Central memory CD8-positive, alpha-beta T cell (primary cell): ENCODE measurements around the gene CTLA4.
A peak's percentile ranks its signal among the peaks of the same experiment; 100 is the strongest.
"Not testable (repeated sequence)": the region's sequence is repeated elsewhere in the genome, so short reads cannot be mapped to it uniquely, and the experiment has no call there.

Source experiments
- ATAC-seq: fragments of 150-1000 bp; cut with Tn5 transposase; replicated peaks from 2 replicates; pipeline ENCODE4 v1.10.0; 2022; ENCODE audit warnings: mild to moderate bottlenecking, moderate FRiP score, moderate number of reproducible peaks; ENCODE audit not compliant: poor library complexity, severe bottlenecking; ENCODE audit errors: extremely low read depth
- DNase-seq, 2 donors: peaks; one replicate each; pipeline ENCODE4 v3.0.0; 2021; ENCODE audit warnings: low spot score in 2 of 2
- H3K27ac Mint-ChIP-seq: one replicate; pipeline ENCODE4 v1.8.0; 2022; ENCODE audit warnings: low read depth, mild to moderate bottlenecking, moderate library complexity, mixed read lengths
- H3K27me3 Mint-ChIP-seq: one replicate; pipeline ENCODE4 v1.8.0; 2022; ENCODE audit warnings: mixed read lengths
- H3K36me3 Mint-ChIP-seq: one replicate; pipeline ENCODE4 v1.8.0; 2022; ENCODE audit warnings: mild to moderate bottlenecking, moderate library complexity, mixed read lengths; ENCODE audit not compliant: insufficient read depth
- H3K4me1 Mint-ChIP-seq: one replicate; pipeline ENCODE4 v1.8.0; 2022; ENCODE audit warnings: mixed read lengths
- H3K4me3 Mint-ChIP-seq: one replicate; pipeline ENCODE4 v1.8.0; 2022; ENCODE audit warnings: mild to moderate bottlenecking, moderate library complexity, mixed read lengths
- H3K9me3 Mint-ChIP-seq: one replicate; pipeline ENCODE4 v1.8.0; 2022; ENCODE audit warnings: mixed read lengths

Gene CTLA4

GRCh38 chr2:203861607-203862006, 6.0 kb upstream of the CTLA4 start:
- no peak for DNase-seq
- no peaks in the 10 kb centered on the region for H3K27me3 Mint-ChIP-seq
- no peak overlapping the region for H3K4me3 Mint-ChIP-seq
- no peak overlapping the region for H3K27ac Mint-ChIP-seq
- H3K9me3 Mint-ChIP-seq: no peaks in the 10 kb centered on the region
- ATAC-seq: no peak
- H3K4me1 Mint-ChIP-seq: peaks cover 15% of the 10 kb centered on the region
- peaks cover 2% of the 10 kb centered on the region for H3K36me3 Mint-ChIP-seq

- Mint-ChIP-seq H3K9me3 (no peaks in the 10 kb centered on the region), H3K4me3 (peak overlapping the region; percentile 65), H3K36me3 (peaks cover 16% of the 10 kb centered on the region), H3K27ac (peak overlapping the region; percentile 86), H3K4me1 (peaks cover 45% of the 10 kb centered on the region), H3K27me3 (no peaks in the 10 kb centered on the region)
- DNase-seq (peak; percentile 27 to 45), ATAC-seq (peak; percentile 84)
Measured at GRCh38 chr2:203869223-203870042, 1.9 kb downstream of the CTLA4 start.

GRCh38 chr2:203870481-203870880, 2.9 kb downstream of the CTLA4 start:
- DNase-seq: no peak
- H3K36me3 Mint-ChIP-seq: peaks cover 21% of the 10 kb centered on the region
- no peaks in the 10 kb centered on the region for H3K27me3 Mint-ChIP-seq
- no peak for ATAC-seq
- H3K27ac Mint-ChIP-seq: peak overlapping the region; percentile 86
- peak overlapping the region; percentile 65 for H3K4me3 Mint-ChIP-seq
- peaks cover 53% of the 10 kb centered on the region for H3K4me1 Mint-ChIP-seq
- H3K9me3 Mint-ChIP-seq: no peaks in the 10 kb centered on the region

GRCh38 chr2:203870941-203871340, 3.4 kb downstream of the CTLA4 start:
- peaks cover 21% of the 10 kb centered on the region for H3K36me3 Mint-ChIP-seq

GRCh38 chr2:203871371-203871983, 3.9 kb downstream of the CTLA4 start:
- Mint-ChIP-seq H3K9me3 (no peaks in the 10 kb centered on the region), H3K4me3 (peak overlapping the region; percentile 31), H3K27ac (peak overlapping the region; percentile 60), H3K27me3 (no peaks in the 10 kb centered on the region), H3K4me1 (peaks cover 61% of the 10 kb centered on the region), H3K36me3 (peaks cover 21% of the 10 kb centered on the region)
- ATAC-seq (peak; percentile 8), DNase-seq (no peak)

More at GRCh38 chr2:203870941-203871340, 3.4 kb downstream of the CTLA4 start:
- H3K4me1 Mint-ChIP-seq: peaks cover 58% of the 10 kb centered on the region
- no peaks in the 10 kb centered on the region for H3K27me3 Mint-ChIP-seq
- DNase-seq (no peak), ATAC-seq (no peak)
- H3K9me3 Mint-ChIP-seq: no peaks in the 10 kb centered on the region
- peak overlapping the region; percentile 31 for H3K4me3 Mint-ChIP-seq
- H3K27ac Mint-ChIP-seq: peak overlapping the region; percentile 60

GRCh38 chr2:203873461-203873860, 5.9 kb downstream of the CTLA4 start:
- H3K27ac Mint-ChIP-seq: no peak overlapping the region
- no peak overlapping the region for H3K4me3 Mint-ChIP-seq
- peaks cover 51% of the 10 kb centered on the region for H3K4me1 Mint-ChIP-seq
- no peak for DNase-seq
- H3K27me3 Mint-ChIP-seq: no peaks in the 10 kb centered on the region
- H3K9me3 Mint-ChIP-seq: no peaks in the 10 kb centered on the region
- peaks cover 18% of the 10 kb centered on the region for H3K36me3 Mint-ChIP-seq
- ATAC-seq: no peak

GRCh38 chr2:203873921-203874631, 6.5 kb downstream of the CTLA4 start:
- no peaks in the 10 kb centered on the region for H3K9me3 Mint-ChIP-seq
- peaks cover 48% of the 10 kb centered on the region for H3K4me1 Mint-ChIP-seq
- DNase-seq (no peak), ATAC-seq (no peak)
- H3K27me3 Mint-ChIP-seq: no peaks in the 10 kb centered on the region
- peak overlapping the region; percentile 43 for H3K27ac Mint-ChIP-seq
- peaks cover 18% of the 10 kb centered on the region for H3K36me3 Mint-ChIP-seq
- no peak overlapping the region for H3K4me3 Mint-ChIP-seq

- H3K27me3 Mint-ChIP-seq: no peaks in the 10 kb centered on the region
- ATAC-seq (no peak), DNase-seq (no peak)
- no peak overlapping the region for H3K4me3 Mint-ChIP-seq
- H3K4me1 Mint-ChIP-seq: peaks cover 35% of the 10 kb centered on the region
- H3K27ac Mint-ChIP-seq: peak overlapping the region; percentile 43
- H3K36me3 Mint-ChIP-seq: peaks cover 10% of the 10 kb centered on the region
- H3K9me3 Mint-ChIP-seq: no peaks in the 10 kb centered on the region
Measured at GRCh38 chr2:203875471-203875870, 7.9 kb downstream of the CTLA4 start.

- no peaks in the 10 kb centered on the region for H3K9me3 Mint-ChIP-seq
- H3K4me3 Mint-ChIP-seq: no peak overlapping the region
- H3K4me1 Mint-ChIP-seq: peaks cover 31% of the 10 kb centered on the region
- H3K27me3 Mint-ChIP-seq: no peaks in the 10 kb centered on the region
- peaks cover 7% of the 10 kb centered on the region for H3K36me3 Mint-ChIP-seq
- ATAC-seq (no peak), DNase-seq (no peak)
- no peak overlapping the region for H3K27ac Mint-ChIP-seq
Measured at GRCh38 chr2:203876328-203876727, 8.8 kb downstream of the CTLA4 start.

GRCh38 chr2:203878063-203878462, 10.5 kb downstream of the CTLA4 start:
- H3K4me3 Mint-ChIP-seq: no peak overlapping the region
- ATAC-seq (no peak), DNase-seq (no peak)
- peaks cover 22% of the 10 kb centered on the region for H3K4me1 Mint-ChIP-seq
- H3K36me3 Mint-ChIP-seq: peaks cover 7% of the 10 kb centered on the region
- no peak overlapping the region for H3K27ac Mint-ChIP-seq
- no peaks in the 10 kb centered on the region for H3K9me3 Mint-ChIP-seq
- H3K27me3 Mint-ChIP-seq: no peaks in the 10 kb centered on the region

- Mint-ChIP-seq H3K36me3 (no peaks in the 10 kb centered on the region), H3K27me3 (no peaks in the 10 kb centered on the region), H3K4me1 (peaks cover 7% of the 10 kb centered on the region), H3K27ac (no peak overlapping the region), H3K9me3 (no peaks in the 10 kb centered on the region), H3K4me3 (no peak overlapping the region)
- DNase-seq (no peak), ATAC-seq (no peak)
Measured at GRCh38 chr2:203880557-203881125, 13.1 kb downstream of the CTLA4 start.

GRCh38 chr2:203881185-203881584, 13.6 kb downstream of the CTLA4 start:
- not testable (repeated sequence) for H3K9me3 Mint-ChIP-seq, H3K27me3 Mint-ChIP-seq, ATAC-seq, H3K27ac Mint-ChIP-seq, H3K4me3 Mint-ChIP-seq, DNase-seq, H3K4me1 Mint-ChIP-seq, H3K36me3 Mint-ChIP-seq
